ENCODE results near the gene PGAP2.

Gene PGAP2

GRCh38 chr11:3825473-3826154, 17.3 kb downstream of the PGAP2 start:
- no peaks in the 10 kb centered on the region for H3K27me3 ChIP-seq (replicated peaks; ENCODE audit: control insufficient read depth, insufficient read depth, low read length)
- TF ChIP-seq CTCF (IDR thresholded peaks at IDR 0.05; ENCODE audit: insufficient read depth, low read length, poor library complexity, severe bottlenecking): no peak
- H3K4me3 ChIP-seq (replicated peaks; ENCODE audit: low read depth, low read length): no peak overlapping the region
- H3K36me3 ChIP-seq (ENCODE audit: control insufficient read depth, insufficient read depth, low read length): peaks cover 24% of the 10 kb centered on the region
- DNase-seq (ENCODE audit: extremely low read depth, insufficient read length): no peak

- H3K4me3 ChIP-seq (replicated peaks; ENCODE audit: low read depth, low read length): no peak overlapping the region
- DNase-seq (ENCODE audit: extremely low read depth, insufficient read length): no peak
- no peaks in the 10 kb centered on the region for H3K27me3 ChIP-seq (replicated peaks; ENCODE audit: control insufficient read depth, insufficient read depth, low read length)
- peaks cover 29% of the 10 kb centered on the region for H3K36me3 ChIP-seq (ENCODE audit: control insufficient read depth, insufficient read depth, low read length)
- no peak for TF ChIP-seq CTCF (IDR thresholded peaks at IDR 0.05; ENCODE audit: insufficient read depth, low read length, poor library complexity, severe bottlenecking)
Observed at GRCh38 chr11:3826721-3827120, 18.4 kb downstream of the PGAP2 start.

- no peak for DNase-seq (ENCODE audit: extremely low read depth, insufficient read length)
- Histone ChIP-seq H3K27me3 (replicated peaks; ENCODE audit: control insufficient read depth, insufficient read depth, low read length) (no peaks in the 10 kb centered on the region), H3K4me3 (replicated peaks; ENCODE audit: low read depth, low read length) (no peak overlapping the region), H3K36me3 (ENCODE audit: control insufficient read depth, insufficient read depth, low read length) (peaks cover 29% of the 10 kb centered on the region)
- TF ChIP-seq CTCF (IDR thresholded peaks at IDR 0.05; ENCODE audit: insufficient read depth, low read length, poor library complexity, severe bottlenecking): no peak
Observed at GRCh38 chr11:3827434-3828186, 19.2 kb downstream of the PGAP2 start.

- H3K27me3 ChIP-seq (replicated peaks; ENCODE audit: control insufficient read depth, insufficient read depth, low read length): no peaks in the 10 kb centered on the region
- DNase-seq (ENCODE audit: extremely low read depth, insufficient read length): no peak
- no peak overlapping the region for H3K4me3 ChIP-seq (replicated peaks; ENCODE audit: low read depth, low read length)
- peaks cover 37% of the 10 kb centered on the region for H3K36me3 ChIP-seq (ENCODE audit: control insufficient read depth, insufficient read depth, low read length)
- no peak for TF ChIP-seq CTCF (IDR thresholded peaks at IDR 0.05; ENCODE audit: insufficient read depth, low read length, poor library complexity, severe bottlenecking)
Observed at GRCh38 chr11:3830088-3830487, 21.7 kb downstream of the PGAP2 start.

GRCh38 chr11:3830730-3831129, 22.4 kb downstream of the PGAP2 start:
- no peak for TF ChIP-seq CTCF (IDR thresholded peaks at IDR 0.05; ENCODE audit: insufficient read depth, low read length, poor library complexity, severe bottlenecking)
- Histone ChIP-seq H3K27me3 (replicated peaks; ENCODE audit: control insufficient read depth, insufficient read depth, low read length) (no peaks in the 10 kb centered on the region), H3K4me3 (replicated peaks; ENCODE audit: low read depth, low read length) (no peak overlapping the region), H3K36me3 (ENCODE audit: control insufficient read depth, insufficient read depth, low read length) (peaks cover 37% of the 10 kb centered on the region)
- DNase-seq (ENCODE audit: extremely low read depth, insufficient read length): no peak
